ENCODE data around the gene PEAK3. TPM values are rescaled to one million over a fixed set of nuclear protein-coding genes. Genes with fewer than 3 reads are reported as not detected.

Gene PEAK3
- total and polyA plus RNA-seq, 9 of the 15 experiments (the other 6 are each of a cell fraction or from before 2014, with no cell fraction given): 0.07 to 0.40 TPM; not detected in 7

DNA sequence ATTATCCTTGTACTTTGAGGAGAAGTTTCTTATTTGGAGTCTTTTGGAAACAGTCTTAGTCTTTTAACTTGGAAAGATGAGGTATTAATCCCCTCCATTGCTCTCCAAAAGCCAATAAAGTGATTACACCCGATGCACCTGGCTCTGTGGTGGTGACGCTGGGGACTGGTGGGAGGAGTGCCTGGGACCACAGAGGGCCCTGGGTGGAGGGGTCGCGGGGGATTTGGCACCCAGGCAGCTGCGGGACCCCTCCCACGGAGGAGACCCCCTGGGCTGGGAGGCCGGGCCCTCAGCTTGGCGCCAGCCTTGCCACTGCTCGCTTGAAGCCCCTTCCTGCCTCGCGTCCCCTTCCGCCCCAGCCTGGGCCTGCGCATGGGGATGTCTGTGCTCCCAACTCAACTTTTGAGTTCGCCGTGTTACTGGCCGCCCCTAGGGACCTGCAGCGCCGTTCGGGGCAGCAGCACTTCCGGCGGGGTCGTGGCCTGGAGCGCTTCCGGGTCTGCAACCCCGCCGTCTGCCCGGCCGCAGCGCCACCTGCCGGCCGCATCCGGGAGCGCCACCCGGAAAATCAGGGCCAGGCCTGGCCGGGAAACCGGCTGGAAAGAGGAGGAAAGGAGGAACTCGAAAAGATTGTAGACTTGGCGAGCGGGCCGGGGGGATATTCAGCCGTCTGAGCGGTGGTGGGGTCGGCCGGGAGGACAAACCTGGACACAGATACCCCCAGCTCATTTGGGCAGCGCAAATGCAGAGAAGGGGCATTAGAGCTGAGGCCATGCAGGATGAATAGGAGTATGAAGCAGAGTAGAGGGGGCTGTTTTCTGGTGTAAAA is 8.4 kb downstream of the PEAK3 start (continued):
- no peak for TF ChIP-seq SMARCC2 (IDR thresholded peaks at IDR 0.05; ENCODE audit: low read depth)
- no peak for TF ChIP-seq ZNF3 (CRISPR knock-in tag; IDR thresholded peaks at IDR 0.05)
- TF ChIP-seq, protein P1, sequence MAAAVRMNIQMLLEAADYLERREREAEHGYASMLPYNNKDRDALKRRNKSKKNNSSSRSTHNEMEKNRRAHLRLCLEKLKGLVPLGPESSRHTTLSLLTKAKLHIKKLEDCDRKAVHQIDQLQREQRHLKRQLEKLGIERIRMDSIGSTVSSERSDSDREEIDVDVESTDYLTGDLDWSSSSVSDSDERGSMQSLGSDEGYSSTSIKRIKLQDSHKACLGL (CRISPR knock-in tag; IDR thresholded peaks at IDR 0.05; ENCODE audit: borderline replicate concordance, poor library complexity, severe bottlenecking): no peak
- no peak for TF ChIP-seq BDP1 (IDR thresholded peaks at IDR 0.05; ENCODE audit: insufficient read depth, insufficient read length)
- TF ChIP-seq PHF8 (IDR thresholded peaks at IDR 0.05; ENCODE audit: borderline replicate concordance, low read length): no peak
- TF ChIP-seq PHB (CRISPR knock-in tag; IDR thresholded peaks at IDR 0.05): peak; percentile 67
- no peak for TF ChIP-seq RFX5 (IDR thresholded peaks at IDR 0.05; ENCODE audit: low read depth, low read length)
- no peak for TF ChIP-seq TBP (optimal IDR thresholded peaks at IDR 0.05; ENCODE audit: low read depth, low read length)
- TF ChIP-seq ARNT (IDR thresholded peaks at IDR 0.05): no peak
- peak; percentile 9; the same call in 1 of the 2 replicates for TF ChIP-seq ZNF212 (CRISPR knock-in tag; IDR thresholded peaks at IDR 0.05)
- TF ChIP-seq, protein P2, sequence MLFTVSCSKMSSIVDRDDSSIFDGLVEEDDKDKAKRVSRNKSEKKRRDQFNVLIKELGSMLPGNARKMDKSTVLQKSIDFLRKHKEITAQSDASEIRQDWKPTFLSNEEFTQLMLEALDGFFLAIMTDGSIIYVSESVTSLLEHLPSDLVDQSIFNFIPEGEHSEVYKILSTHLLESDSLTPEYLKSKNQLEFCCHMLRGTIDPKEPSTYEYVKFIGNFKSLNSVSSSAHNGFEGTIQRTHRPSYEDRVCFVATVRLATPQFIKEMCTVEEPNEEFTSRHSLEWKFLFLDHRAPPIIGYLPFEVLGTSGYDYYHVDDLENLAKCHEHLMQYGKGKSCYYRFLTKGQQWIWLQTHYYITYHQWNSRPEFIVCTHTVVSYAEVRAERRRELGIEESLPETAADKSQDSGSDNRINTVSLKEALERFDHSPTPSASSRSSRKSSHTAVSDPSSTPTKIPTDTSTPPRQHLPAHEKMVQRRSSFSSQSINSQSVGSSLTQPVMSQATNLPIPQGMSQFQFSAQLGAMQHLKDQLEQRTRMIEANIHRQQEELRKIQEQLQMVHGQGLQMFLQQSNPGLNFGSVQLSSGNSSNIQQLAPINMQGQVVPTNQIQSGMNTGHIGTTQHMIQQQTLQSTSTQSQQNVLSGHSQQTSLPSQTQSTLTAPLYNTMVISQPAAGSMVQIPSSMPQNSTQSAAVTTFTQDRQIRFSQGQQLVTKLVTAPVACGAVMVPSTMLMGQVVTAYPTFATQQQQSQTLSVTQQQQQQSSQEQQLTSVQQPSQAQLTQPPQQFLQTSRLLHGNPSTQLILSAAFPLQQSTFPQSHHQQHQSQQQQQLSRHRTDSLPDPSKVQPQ (CRISPR knock-in tag; IDR thresholded peaks at IDR 0.05; ENCODE audit: borderline replicate concordance): no peak
- TF ChIP-seq, protein P3, sequence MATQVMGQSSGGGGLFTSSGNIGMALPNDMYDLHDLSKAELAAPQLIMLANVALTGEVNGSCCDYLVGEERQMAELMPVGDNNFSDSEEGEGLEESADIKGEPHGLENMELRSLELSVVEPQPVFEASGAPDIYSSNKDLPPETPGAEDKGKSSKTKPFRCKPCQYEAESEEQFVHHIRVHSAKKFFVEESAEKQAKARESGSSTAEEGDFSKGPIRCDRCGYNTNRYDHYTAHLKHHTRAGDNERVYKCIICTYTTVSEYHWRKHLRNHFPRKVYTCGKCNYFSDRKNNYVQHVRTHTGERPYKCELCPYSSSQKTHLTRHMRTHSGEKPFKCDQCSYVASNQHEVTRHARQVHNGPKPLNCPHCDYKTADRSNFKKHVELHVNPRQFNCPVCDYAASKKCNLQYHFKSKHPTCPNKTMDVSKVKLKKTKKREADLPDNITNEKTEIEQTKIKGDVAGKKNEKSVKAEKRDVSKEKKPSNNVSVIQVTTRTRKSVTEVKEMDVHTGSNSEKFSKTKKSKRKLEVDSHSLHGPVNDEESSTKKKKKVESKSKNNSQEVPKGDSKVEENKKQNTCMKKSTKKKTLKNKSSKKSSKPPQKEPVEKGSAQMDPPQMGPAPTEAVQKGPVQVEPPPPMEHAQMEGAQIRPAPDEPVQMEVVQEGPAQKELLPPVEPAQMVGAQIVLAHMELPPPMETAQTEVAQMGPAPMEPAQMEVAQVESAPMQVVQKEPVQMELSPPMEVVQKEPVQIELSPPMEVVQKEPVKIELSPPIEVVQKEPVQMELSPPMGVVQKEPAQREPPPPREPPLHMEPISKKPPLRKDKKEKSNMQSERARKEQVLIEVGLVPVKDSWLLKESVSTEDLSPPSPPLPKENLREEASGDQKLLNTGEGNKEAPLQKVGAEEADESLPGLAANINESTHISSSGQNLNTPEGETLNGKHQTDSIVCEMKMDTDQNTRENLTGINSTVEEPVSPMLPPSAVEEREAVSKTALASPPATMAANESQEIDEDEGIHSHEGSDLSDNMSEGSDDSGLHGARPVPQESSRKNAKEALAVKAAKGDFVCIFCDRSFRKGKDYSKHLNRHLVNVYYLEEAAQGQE (IDR thresholded peaks at IDR 0.05; ENCODE audit: borderline replicate concordance): peak; percentile 78
- TF ChIP-seq, protein P3 (CRISPR knock-in tag; IDR thresholded peaks at IDR 0.05; ENCODE audit: low read depth): no peak; the same call in 1 of the 2 replicates
- TF ChIP-seq SLC30A9 (CRISPR knock-in tag; IDR thresholded peaks at IDR 0.05): no peak
- no peak for TF ChIP-seq FOXJ2 (tag; IDR thresholded peaks at IDR 0.05)
- TF ChIP-seq PPARD (CRISPR knock-in tag; IDR thresholded peaks at IDR 0.05): no peak
